CD4-positive, alpha-beta T cell treated with Interleukin-6 for 4 hours (primary cell): Measurements from ENCODE around the gene ECHS1.
"Not testable (repeated sequence)": the region's sequence is repeated elsewhere in the genome, so short reads cannot be mapped to it uniquely, and the experiment has no call there.

Source experiments
- DNase-seq: peaks from one replicate; pipeline ENCODE4 v3.0.0-alpha.2; 2020; ENCODE audit warnings: mixed read lengths

Gene ECHS1

GRCh38 chr10:133397938-133398337 lies 24.8 kb upstream of the ECHS1 start:
- DNase-seq: no peak

GRCh38 chr10:133396035-133396624 lies 23.0 kb upstream of the ECHS1 start:
- DNase-seq: no peak

- DNase-seq: no peak
Measured at GRCh38 chr10:133394801-133395221, 21.7 kb upstream of the ECHS1 start.

GRCh38 chr10:133394064-133394663 lies 21.0 kb upstream of the ECHS1 start, which contains the start of gene MTG1:
TSS of gene MTG1 (plus strand) at chr10:133394157. CDS start at chr10:133394221, 64 bp downstream.
- peak; percentile 96 for DNase-seq

GRCh38 chr10:133393401-133394063 lies 20.4 kb upstream of the ECHS1 start:
- no peak for DNase-seq

- DNase-seq: no peak
Measured at GRCh38 chr10:133391761-133392518, 18.8 kb upstream of the ECHS1 start.

GRCh38 chr10:133391249-133391635 lies 18.1 kb upstream of the ECHS1 start:
- no peak for DNase-seq

GRCh38 chr10:133390597-133391248 lies 17.6 kb upstream of the ECHS1 start:
- no peak for DNase-seq

GRCh38 chr10:133388973-133389818 lies 16.0 kb upstream of the ECHS1 start:
- DNase-seq: peak; percentile 64

GRCh38 chr10:133388236-133388972 lies 15.2 kb upstream of the ECHS1 start:
- no peak for DNase-seq

- not testable (repeated sequence) for DNase-seq
Measured at GRCh38 chr10:133386951-133387350, 13.8 kb upstream of the ECHS1 start.

GRCh38 chr10:133385214-133385613 lies 12.1 kb upstream of the ECHS1 start:
- no peak for DNase-seq

- DNase-seq: no peak
Measured at GRCh38 chr10:133384071-133384470, 10.9 kb upstream of the ECHS1 start.

- DNase-seq: no peak
Measured at GRCh38 chr10:133383551-133383950, 10.4 kb upstream of the ECHS1 start.

GRCh38 chr10:133381036-133381435 lies 7.9 kb upstream of the ECHS1 start:
- no peak for DNase-seq

- DNase-seq: no peak
Measured at GRCh38 chr10:133379801-133380666, 6.9 kb upstream of the ECHS1 start.

GRCh38 chr10:133379152-133379800 lies 6.1 kb upstream of the ECHS1 start, which contains the start of gene PAOX:
TSS of gene PAOX (plus strand) at chr10:133379262. CDS start at chr10:133379317, 55 bp downstream.
- peak; percentile 64 for DNase-seq

GRCh38 chr10:133378251-133379096 lies 5.3 kb upstream of the ECHS1 start:
- peak; percentile 75 for DNase-seq
